K562 (cell line): Measurements from ENCODE around the gene BTBD2. TPM values are rescaled to one million over a fixed set of nuclear protein-coding genes. Genes with fewer than 3 reads are reported as not detected.
A peak's percentile ranks its signal among the peaks of the same experiment; 100 is the strongest.

Source experiments
- CBFA2T3 ChIP-seq: fragments of 450-650 bp; IDR thresholded peaks from 2 replicates; pipeline ENCODE4 v1.6.1; 2017
- CSDE1 ChIP-seq, 2 experiments: fragments of 450-650 bp; IDR thresholded peaks; 2 replicates each; pipeline ENCODE4 v1.6.1; 2016; ENCODE audit warnings: mild to moderate bottlenecking in 1 of 2
- DIDO1 ChIP-seq: fragments of 450-650 bp; IDR thresholded peaks from 2 replicates; pipeline ENCODE4 v1.6.1; 2016; ENCODE audit warnings: low read depth, missing biosample characterization, missing genetic modification characterization
- HDAC3 ChIP-seq: fragments of 450-650 bp; IDR thresholded peaks from 2 replicates; pipeline ENCODE4 v1.6.1; 2018; ENCODE audit warnings: borderline replicate concordance, mild to moderate bottlenecking, moderate library complexity; ENCODE audit not compliant: partially characterized antibody
- KLF6 ChIP-seq: fragments of 250-450 bp; sonication (Bioruptor Pico); IDR thresholded peaks from 2 replicates; pipeline ENCODE4 v1.4.0; 2020; ENCODE audit warnings: mild to moderate bottlenecking, moderate library complexity, borderline replicate concordance
- MTA3 ChIP-seq: fragments of 450-650 bp; formaldehyde crosslinking; IDR thresholded peaks from 2 replicates; pipeline ENCODE4 v1.6.1; 2017; ENCODE audit warnings: mild to moderate bottlenecking, borderline replicate concordance
- NR2C1 ChIP-seq, 2 experiments: fragments of 450-650 bp; IDR thresholded peaks; 2 replicates each; pipeline ENCODE4 v1.6.1; 2017; ENCODE audit warnings: mild to moderate bottlenecking in 2 of 2, antibody characterized with exemption in 1 of 2, inconsistent platforms in 1 of 2, missing compliant biosample characterization in 1 of 2, missing genetic modification characterization in 1 of 2
- PHF8 ChIP-seq: fragments of 200-600 bp; sonication (generic); IDR thresholded peaks from 2 replicates; pipeline ENCODE4 v1.6.1; 2012; ENCODE audit warnings: mixed run types, mild to moderate bottlenecking, inconsistent platforms, low read length, moderate library complexity, borderline replicate concordance
- RBFOX2 ChIP-seq: fragments of 200-400 bp; formaldehyde crosslinking; IDR thresholded peaks from 2 replicates; pipeline ENCODE4 v1.6.1; 2017; ENCODE audit warnings: low read depth, mild to moderate bottlenecking, low read length, moderate library complexity
- RNF2 ChIP-seq: sonication (generic); IDR thresholded peaks from 2 replicates; pipeline ENCODE4 v1.6.1; 2016
- SIN3A ChIP-seq, 2 experiments: fragments of 150-350 bp in 1 of 2; IDR thresholded peaks; 2 replicates each; pipeline ENCODE4 v1.6.1; 2011 to 2016; ENCODE audit warnings: borderline replicate concordance in 2 of 2, low read depth in 2 of 2, low read length in 2 of 2, mild to moderate bottlenecking in 2 of 2, moderate library complexity in 2 of 2; ENCODE audit not compliant: control insufficient read depth in 1 of 2
- TBL1XR1 ChIP-seq, 2 experiments: IDR thresholded peaks; 2 replicates each; pipeline ENCODE4 v1.6.1; 2012; ENCODE audit warnings: improper control_type of control experiment in 2 of 2, low read length in 2 of 2, mild to moderate bottlenecking in 1 of 2
- TSC22D4 ChIP-seq: fragments of 450-650 bp; IDR thresholded peaks from 2 replicates; pipeline ENCODE4 v1.6.1; 2016; ENCODE audit warnings: missing genetic modification characterization, missing biosample characterization, control low read depth
- polyA plus RNA-seq, 8 experiments: library from polyadenylated mRNA; depleted of rRNA in 4 of 8; stranded (reverse) in 5 of 8; unstranded in 3 of 8; fragments of >200 nt; fragmentation: Nextera tagmentation in 2 of 8; fragmentation: Illumina TruSeq in 1 of 8; extraction: Ambion mirVana in 2 of 8; extraction: Trizol in 1 of 8; gene quantifications; 2 replicates each; pipeline versions ENCODE4 v1.2.1 to v1.2.3, GENCODE V29; 2011 to 2014; ENCODE audit warnings: inconsistent platforms in 1 of 8, missing spikeins in 1 of 8
- total RNA-seq, 7 experiments: library from RNA; depleted of rRNA in 6 of 7; stranded (reverse); fragments of >200 nt in 6 of 7; fragmentation: Illumina TruSeq in 2 of 7; extraction: Trizol in 2 of 7; gene quantifications; 2 replicates each; pipeline versions ENCODE4 v1.2.1 to v1.2.3, GENCODE V29; 2011 to 2021; ENCODE audit warnings: low replicate concordance in 1 of 7
- TF ChIP-seq, protein P1 (sequence below), 2 experiments: fragments of 200-800 bp in 1 of 2; sonication (Bioruptor generic) in 1 of 2; sonication (generic) in 1 of 2; formaldehyde crosslinking in 1 of 2; IDR thresholded peaks in 1 of 2; conservative IDR thresholded peaks in 1 of 2; 2 replicates each; pipeline versions ENCODE4 v1.5.0 to v1.6.1; 2016 to 2020; ENCODE audit warnings: missing compliant biosample characterization in 1 of 2, missing genetic modification characterization in 1 of 2, missing genetic modification reagents in 1 of 2
- TF ChIP-seq, protein P2 (sequence below): fragments of 450-650 bp; formaldehyde crosslinking; IDR thresholded peaks from 2 replicates; pipeline ENCODE4 v1.4.0; 2020; ENCODE audit warnings: mild to moderate bottlenecking
- TF ChIP-seq, protein P3 (sequence below): sonication (generic); formaldehyde crosslinking; IDR thresholded peaks from 2 replicates; pipeline ENCODE4 v1.8.1; 2023; ENCODE audit warnings: mild to moderate bottlenecking, missing genetic modification reagents, moderate library complexity
- TF ChIP-seq, protein P4 (sequence below): fragments of 450-650 bp; IDR thresholded peaks from 2 replicates; pipeline ENCODE4 v1.6.1; 2016; ENCODE audit warnings: missing biosample characterization, missing genetic modification characterization
- TF ChIP-seq, protein P5 (sequence below): sonication (generic); formaldehyde crosslinking; IDR thresholded peaks from 2 replicates; pipeline ENCODE4 v1.8.1; 2022; ENCODE audit warnings: missing genetic modification reagents
- TF ChIP-seq, protein P6 (sequence below): fragments of 250-450 bp; sonication (Bioruptor Pico); IDR thresholded peaks from 2 replicates; pipeline ENCODE4 v1.8.0; 2021; ENCODE audit warnings: moderate library complexity, mild to moderate bottlenecking, inconsistent platforms

BTBD2 gene
- total and polyA plus RNA-seq, 9 of the 15 experiments (the other 6 are each of a cell fraction or from before 2014, with no cell fraction given) = 0.10 to 15.6 (median 6.9) TPM

DNA sequence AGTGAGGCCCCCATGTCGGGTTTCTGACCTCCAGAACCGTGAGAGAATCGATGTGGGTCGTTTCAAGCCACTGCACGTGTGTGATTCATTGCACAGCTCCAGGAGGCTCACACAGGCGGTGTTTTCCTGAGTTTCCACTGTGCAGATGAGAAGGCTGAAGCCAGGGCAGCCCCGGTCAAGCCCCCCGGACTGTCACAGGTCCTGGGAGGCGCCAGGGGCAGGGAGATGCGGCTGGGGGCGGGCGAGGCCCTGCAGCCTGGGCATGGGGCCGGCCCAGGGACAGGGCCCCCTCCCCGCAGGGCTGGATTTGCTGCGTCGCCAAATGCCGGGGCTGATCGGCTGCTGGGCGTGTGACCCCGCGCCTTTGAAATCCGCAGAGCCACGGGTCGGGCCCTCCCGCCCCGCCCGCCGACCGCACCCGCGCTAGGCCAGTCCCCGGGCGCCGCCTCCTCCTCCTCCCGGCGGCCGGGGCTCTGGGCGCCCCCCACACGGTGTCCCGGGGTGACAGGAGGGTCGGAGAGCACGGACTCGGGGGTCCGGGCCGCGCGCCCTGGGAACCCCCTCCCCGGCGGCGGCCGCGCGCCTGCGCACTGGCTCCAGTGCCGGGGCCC lies 45.5 kb upstream of the BTBD2 start (continued):
- TF ChIP-seq, protein P1, sequence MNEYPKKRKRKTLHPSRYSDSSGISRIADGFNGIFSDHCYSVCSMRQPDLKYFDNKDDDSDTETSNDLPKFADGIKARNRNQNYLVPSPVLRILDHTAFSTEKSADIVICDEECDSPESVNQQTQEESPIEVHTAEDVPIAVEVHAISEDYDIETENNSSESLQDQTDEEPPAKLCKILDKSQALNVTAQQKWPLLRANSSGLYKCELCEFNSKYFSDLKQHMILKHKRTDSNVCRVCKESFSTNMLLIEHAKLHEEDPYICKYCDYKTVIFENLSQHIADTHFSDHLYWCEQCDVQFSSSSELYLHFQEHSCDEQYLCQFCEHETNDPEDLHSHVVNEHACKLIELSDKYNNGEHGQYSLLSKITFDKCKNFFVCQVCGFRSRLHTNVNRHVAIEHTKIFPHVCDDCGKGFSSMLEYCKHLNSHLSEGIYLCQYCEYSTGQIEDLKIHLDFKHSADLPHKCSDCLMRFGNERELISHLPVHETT (CRISPR knock-in tag; conservative IDR thresholded peaks at IDR 0.05 in 1 of 2, IDR thresholded peaks at IDR 0.05 in 1 of 2) = peak in 1 of 2 experiments; percentile 90; a peak in 2 of 4 replicates
- no peak for TF ChIP-seq DIDO1 (tag)
- TF ChIP-seq, protein P2, sequence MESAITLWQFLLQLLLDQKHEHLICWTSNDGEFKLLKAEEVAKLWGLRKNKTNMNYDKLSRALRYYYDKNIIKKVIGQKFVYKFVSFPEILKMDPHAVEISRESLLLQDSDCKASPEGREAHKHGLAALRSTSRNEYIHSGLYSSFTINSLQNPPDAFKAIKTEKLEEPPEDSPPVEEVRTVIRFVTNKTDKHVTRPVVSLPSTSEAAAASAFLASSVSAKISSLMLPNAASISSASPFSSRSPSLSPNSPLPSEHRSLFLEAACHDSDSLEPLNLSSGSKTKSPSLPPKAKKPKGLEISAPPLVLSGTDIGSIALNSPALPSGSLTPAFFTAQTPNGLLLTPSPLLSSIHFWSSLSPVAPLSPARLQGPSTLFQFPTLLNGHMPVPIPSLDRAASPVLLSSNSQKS (CRISPR knock-in tag) = no peak
- peak; percentile 70 for TF ChIP-seq RBFOX2
- TF ChIP-seq PHF8 = peak; percentile 66; the same call in 1 of the 2 replicates
- no peak for TF ChIP-seq TBL1XR1 (IDR thresholded peaks at IDR 0.05; ENCODE audit: low read length in 2 of 2)
- 0 out of 2 replicates have a peak, but pooled peaks have one; percentile 64 for TF ChIP-seq KLF6 (CRISPR knock-in tag)
- TF ChIP-seq RNF2 = peak; percentile 70; the same call in 1 of the 2 replicates
- TF ChIP-seq NR2C1 (IDR thresholded peaks at IDR 0.05) = no peak
- peak; percentile 48; the same call in 1 of the 2 replicates for TF ChIP-seq NR2C1 (tag; IDR thresholded peaks at IDR 0.05)
- peak; percentile 46; the same call in 1 of the 2 replicates for TF ChIP-seq MTA3
- peak in 1 of 2 experiments; percentile 15; a peak in 2 of 4 replicates for TF ChIP-seq SIN3A (IDR thresholded peaks at IDR 0.05; ENCODE audit: borderline replicate concordance in 2 of 2, control insufficient read depth in 1 of 2, low read depth in 2 of 2, low read length in 2 of 2)
- no peak for TF ChIP-seq HDAC3
- TF ChIP-seq TSC22D4 = no peak
- TF ChIP-seq, protein P3, sequence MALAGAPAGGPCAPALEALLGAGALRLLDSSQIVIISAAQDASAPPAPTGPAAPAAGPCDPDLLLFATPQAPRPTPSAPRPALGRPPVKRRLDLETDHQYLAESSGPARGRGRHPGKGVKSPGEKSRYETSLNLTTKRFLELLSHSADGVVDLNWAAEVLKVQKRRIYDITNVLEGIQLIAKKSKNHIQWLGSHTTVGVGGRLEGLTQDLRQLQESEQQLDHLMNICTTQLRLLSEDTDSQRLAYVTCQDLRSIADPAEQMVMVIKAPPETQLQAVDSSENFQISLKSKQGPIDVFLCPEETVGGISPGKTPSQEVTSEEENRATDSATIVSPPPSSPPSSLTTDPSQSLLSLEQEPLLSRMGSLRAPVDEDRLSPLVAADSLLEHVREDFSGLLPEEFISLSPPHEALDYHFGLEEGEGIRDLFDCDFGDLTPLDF (CRISPR knock-in tag) = no peak
- TF ChIP-seq CBFA2T3 = 0 out of 2 replicates have a peak, but pooled peaks have one; percentile 4
- TF ChIP-seq, protein P4, sequence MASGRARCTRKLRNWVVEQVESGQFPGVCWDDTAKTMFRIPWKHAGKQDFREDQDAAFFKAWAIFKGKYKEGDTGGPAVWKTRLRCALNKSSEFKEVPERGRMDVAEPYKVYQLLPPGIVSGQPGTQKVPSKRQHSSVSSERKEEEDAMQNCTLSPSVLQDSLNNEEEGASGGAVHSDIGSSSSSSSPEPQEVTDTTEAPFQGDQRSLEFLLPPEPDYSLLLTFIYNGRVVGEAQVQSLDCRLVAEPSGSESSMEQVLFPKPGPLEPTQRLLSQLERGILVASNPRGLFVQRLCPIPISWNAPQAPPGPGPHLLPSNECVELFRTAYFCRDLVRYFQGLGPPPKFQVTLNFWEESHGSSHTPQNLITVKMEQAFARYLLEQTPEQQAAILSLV (tag) = no peak
- TF ChIP-seq, protein P5, sequence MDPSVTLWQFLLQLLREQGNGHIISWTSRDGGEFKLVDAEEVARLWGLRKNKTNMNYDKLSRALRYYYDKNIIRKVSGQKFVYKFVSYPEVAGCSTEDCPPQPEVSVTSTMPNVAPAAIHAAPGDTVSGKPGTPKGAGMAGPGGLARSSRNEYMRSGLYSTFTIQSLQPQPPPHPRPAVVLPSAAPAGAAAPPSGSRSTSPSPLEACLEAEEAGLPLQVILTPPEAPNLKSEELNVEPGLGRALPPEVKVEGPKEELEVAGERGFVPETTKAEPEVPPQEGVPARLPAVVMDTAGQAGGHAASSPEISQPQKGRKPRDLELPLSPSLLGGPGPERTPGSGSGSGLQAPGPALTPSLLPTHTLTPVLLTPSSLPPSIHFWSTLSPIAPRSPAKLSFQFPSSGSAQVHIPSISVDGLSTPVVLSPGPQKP = no peak
- TF ChIP-seq, protein P6, sequence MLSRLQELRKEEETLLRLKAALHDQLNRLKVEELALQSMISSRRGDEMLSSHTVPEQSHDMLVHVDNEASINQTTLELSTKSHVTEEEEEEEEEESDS (CRISPR knock-in tag) = no peak
- no peak for TF ChIP-seq CSDE1 (IDR thresholded peaks at IDR 0.05)
